Measurements from ENCODE around the gene FGF9.

DNA sequence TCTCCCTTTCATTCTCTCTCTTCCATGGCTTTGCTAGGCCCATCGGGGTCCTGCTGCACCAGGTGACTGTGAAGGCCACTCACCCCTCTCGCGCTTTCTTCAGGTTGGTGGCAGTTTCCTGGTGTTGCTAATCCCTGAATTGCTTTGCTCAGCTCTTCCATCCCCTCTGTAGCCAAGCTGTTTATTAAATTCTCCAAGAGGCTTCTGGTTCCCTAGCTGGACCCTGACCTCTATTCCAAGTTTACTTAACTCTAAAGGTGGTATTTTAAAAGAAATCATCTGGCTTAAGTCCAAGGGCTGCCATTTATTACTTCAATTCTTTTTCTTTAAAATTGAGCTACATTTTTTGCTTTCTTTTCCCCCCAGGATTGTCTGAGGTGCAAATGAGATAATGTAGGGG is 34.2 kb upstream of the FGF9 start:
- TF ChIP-seq PATZ1 (CRISPR knock-in tag; IDR thresholded peaks at IDR 0.05; ENCODE audit: borderline replicate concordance) = no peak
- TF ChIP-seq BACH2 (CRISPR knock-in tag; IDR thresholded peaks at IDR 0.05; ENCODE audit: borderline replicate concordance) = no peak
- no peak for TF ChIP-seq ZNF8 (CRISPR knock-in tag; IDR thresholded peaks at IDR 0.05)
- TF ChIP-seq ZFP30 (CRISPR knock-in tag; IDR thresholded peaks at IDR 0.05) = no peak
- TF ChIP-seq TCF4 (CRISPR knock-in tag; IDR thresholded peaks at IDR 0.05; ENCODE audit: borderline replicate concordance) = no peak
- no peak for TF ChIP-seq ARNTL (CRISPR knock-in tag; IDR thresholded peaks at IDR 0.05; ENCODE audit: borderline replicate concordance, low read depth)
- TF ChIP-seq POU6F1 (CRISPR knock-in tag; IDR thresholded peaks at IDR 0.05; ENCODE audit: borderline replicate concordance, low read depth) = no peak
- TF ChIP-seq ZNF565 (CRISPR knock-in tag; conservative IDR thresholded peaks at IDR 0.05; ENCODE audit: low read depth) = no peak
- TF ChIP-seq, protein P1, sequence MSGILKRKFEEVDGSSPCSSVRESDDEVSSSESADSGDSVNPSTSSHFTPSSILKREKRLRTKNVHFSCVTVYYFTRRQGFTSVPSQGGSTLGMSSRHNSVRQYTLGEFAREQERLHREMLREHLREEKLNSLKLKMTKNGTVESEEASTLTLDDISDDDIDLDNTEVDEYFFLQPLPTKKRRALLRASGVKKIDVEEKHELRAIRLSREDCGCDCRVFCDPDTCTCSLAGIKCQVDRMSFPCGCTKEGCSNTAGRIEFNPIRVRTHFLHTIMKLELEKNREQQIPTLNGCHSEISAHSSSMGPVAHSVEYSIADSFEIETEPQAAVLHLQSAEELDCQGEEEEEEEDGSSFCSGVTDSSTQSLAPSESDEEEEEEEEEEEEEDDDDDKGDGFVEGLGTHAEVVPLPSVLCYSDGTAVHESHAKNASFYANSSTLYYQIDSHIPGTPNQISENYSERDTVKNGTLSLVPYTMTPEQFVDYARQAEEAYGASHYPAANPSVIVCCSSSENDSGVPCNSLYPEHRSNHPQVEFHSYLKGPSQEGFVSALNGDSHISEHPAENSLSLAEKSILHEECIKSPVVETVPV (CRISPR knock-in tag; IDR thresholded peaks at IDR 0.05) = no peak
- no peak for TF ChIP-seq TOX (CRISPR knock-in tag; IDR thresholded peaks at IDR 0.05; ENCODE audit: borderline replicate concordance)
- no peak for TF ChIP-seq ZC3H10 (CRISPR knock-in tag; IDR thresholded peaks at IDR 0.05)
- no peak for TF ChIP-seq OSR1 (CRISPR knock-in tag; IDR thresholded peaks at IDR 0.05)
- no peak for TF ChIP-seq SNAI2 (CRISPR knock-in tag; IDR thresholded peaks at IDR 0.05)
